Hepatocyte (in vitro differentiated cells): ENCODE data around the gene WNT7B.

Experiments
- EZH2 ChIP-seq: fragments of 200-600 bp; sonication (generic); IDR thresholded peaks from 2 replicates; pipeline ENCODE4 v1.6.1; 2016; ENCODE audit warnings: antibody characterized with exemption, mild to moderate bottlenecking, borderline replicate concordance
- TF ChIP-seq, protein P1 (sequence below): fragments of 200-600 bp; sonication (generic); IDR thresholded peaks from 2 replicates; pipeline ENCODE4 v1.5.1; 2016; ENCODE audit warnings: antibody characterized with exemption, mild to moderate bottlenecking; ENCODE audit not compliant: poor library complexity

DNA sequence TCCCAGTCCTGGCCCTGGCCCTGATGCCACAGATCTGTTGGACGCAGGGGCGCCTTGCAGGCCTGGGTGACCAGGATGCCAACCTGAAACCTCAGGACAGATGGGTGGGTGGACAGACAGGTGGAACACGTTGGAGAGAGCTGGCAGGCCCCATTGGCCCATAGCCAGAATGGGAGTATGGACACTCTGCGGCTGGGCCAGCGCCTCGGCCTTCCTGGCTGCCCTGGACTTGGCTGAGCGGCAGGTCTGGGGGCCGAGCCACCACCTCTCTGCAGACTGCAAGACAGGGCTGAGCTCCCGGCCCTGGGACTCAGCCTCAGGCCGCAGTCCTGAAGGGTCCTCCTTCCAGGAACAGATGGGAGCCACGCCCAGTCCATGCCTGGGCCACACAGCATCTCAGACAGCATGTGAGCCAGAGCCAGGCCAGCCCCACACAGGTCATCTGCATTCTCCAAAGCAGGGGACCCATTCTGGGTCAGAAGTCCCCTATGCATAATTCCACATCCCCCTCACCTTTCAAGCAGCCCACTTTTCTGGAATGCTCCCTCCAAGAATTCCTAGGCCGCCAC is 14.1 kb downstream of the WNT7B start:
- TF ChIP-seq, protein P1, sequence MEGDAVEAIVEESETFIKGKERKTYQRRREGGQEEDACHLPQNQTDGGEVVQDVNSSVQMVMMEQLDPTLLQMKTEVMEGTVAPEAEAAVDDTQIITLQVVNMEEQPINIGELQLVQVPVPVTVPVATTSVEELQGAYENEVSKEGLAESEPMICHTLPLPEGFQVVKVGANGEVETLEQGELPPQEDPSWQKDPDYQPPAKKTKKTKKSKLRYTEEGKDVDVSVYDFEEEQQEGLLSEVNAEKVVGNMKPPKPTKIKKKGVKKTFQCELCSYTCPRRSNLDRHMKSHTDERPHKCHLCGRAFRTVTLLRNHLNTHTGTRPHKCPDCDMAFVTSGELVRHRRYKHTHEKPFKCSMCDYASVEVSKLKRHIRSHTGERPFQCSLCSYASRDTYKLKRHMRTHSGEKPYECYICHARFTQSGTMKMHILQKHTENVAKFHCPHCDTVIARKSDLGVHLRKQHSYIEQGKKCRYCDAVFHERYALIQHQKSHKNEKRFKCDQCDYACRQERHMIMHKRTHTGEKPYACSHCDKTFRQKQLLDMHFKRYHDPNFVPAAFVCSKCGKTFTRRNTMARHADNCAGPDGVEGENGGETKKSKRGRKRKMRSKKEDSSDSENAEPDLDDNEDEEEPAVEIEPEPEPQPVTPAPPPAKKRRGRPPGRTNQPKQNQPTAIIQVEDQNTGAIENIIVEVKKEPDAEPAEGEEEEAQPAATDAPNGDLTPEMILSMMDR, result no peak
- no peak for TF ChIP-seq EZH2
